Forelimb muscle (tissue), 1 donor: ENCODE results near the gene CCDC150. TPM values are rescaled to one million over a fixed set of nuclear protein-coding genes. Genes with fewer than 3 reads are reported as not detected.
"Not testable (repeated sequence)": the region's sequence is repeated elsewhere in the genome, so short reads cannot be mapped to it uniquely, and the experiment has no call there.

Source experiments
- DNase-seq: peaks from one replicate; pipeline ENCODE4 v3.0.0-alpha.2; 2013; ENCODE audit warnings: low read depth
- polyA plus RNA-seq: library from polyadenylated mRNA; unstranded; fragments of 120-200 nt; gene quantifications from one replicate; pipeline ENCODE4 v1.2.1, GENCODE V29; 2013; ENCODE audit not compliant: insufficient read length

CCDC150 gene
- polyA plus RNA-seq, 1 donor = 5.9 TPM

DNA sequence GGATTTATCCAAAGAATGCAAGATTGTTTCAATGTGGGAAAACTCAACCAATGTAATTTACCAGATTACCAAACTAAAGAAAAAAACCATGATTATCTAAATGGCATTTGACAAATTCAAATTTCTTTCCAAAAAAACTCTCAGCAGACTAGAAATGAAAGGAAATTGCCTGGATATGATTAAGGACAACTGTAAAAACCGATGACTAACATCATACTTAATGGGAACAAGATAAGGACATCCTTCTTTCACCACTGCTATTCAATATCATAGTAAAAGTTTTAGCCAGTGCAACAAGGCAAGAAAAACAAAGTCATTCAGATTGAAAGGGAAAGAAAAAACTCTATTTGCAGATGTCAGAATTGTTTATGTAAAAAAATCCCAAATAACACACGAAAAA is 4.4 kb upstream of the CCDC150 start:
- no peak for DNase-seq

DNA sequence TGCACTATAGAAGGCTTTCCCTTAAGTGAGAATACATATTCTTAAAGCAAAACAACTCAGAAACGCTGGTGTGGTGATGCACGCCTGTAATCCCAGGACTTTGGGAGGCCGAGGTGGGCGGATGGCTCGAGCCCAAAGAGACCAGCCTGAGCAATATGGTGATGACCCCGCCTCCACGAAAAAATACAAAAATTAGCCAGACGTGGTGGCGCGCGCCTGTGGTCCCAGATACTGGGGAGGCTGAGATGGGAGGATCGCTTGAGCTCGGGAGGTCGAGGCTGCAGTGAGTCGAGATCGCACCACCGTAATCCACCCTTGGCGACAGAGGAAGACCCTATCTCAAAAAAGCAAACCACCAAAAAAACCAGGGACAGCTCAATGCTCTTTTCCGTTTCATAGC is 750 bp upstream of the CCDC150 start:
- DNase-seq = no peak

DNA sequence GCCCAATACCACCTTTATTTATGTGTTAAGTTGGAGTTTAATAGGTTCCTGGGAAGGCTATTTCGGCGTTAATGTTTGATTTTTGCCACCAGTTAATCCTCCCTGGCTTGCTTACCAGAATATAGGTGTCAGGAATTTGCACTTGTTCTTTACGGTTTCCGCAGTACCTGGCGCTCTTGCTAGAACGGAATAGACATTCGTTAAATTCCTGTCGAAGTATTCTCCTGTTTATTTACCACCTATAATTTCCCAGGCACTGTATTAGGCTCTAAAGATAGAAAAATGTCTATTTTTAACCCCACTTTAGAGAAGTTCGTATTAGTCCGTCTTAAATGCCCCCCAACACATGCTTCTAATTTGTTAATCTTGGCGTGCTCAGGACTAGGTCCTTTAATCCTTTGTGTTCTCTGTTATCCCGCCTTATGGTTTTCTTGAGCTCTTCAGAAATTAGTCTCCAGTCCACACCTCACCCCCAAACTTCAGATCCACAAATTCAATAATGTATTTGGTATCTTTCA is 575 bp downstream of the CCDC150 start:
- DNase-seq = no peak

DNA sequence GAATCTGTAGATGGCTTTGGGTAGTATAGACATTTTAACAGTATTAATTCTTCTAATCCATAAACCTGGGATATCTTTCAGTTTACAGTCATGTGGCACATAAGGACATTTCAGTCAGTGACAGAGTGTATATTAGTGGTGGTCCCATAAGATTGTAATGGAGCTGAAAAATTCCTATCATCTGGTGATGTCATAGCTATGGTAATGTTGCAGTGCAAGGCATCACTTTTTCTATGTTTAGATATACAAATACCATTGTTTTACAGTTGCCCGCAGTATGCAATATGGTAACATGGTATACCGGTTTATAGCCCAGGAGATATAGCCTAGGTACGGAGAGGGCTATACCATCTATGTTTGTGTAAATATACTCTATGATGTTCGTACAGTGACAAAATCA is 9.7 kb downstream of the CCDC150 start:
- DNase-seq = no peak

DNA sequence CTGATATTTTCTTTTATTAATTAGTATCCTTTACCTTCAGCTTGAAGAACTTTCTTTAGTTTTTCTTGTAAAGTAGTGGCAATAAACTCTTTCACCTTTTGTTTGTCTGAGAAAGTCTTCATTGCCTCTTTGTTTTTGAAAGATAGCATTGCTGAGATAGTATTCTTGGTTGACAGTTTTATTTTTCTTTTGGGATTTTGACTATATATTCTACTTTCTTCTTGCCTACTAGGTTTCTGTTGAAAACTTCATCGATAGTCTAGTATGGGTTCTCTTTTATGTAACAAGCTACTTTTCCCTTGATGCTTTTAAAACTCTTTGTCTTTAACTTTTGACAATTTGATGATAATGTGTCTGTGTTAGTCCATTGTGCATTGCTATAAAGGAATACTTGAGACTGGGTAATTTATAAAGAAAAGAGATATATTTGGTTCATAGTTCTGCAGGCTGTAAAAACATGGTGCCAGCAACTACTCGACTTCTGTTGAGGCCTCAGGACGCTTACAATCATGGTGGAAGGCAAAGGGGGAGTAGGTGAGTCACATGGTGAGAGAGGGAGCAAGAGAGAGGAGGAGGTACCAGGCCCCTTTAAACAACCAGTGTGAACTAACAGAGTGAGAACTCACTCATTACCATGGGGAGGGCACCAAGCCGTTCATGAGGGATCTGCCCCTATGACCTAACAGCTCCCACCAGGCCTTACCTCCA is 12.0 kb downstream of the CCDC150 start:
- no peak for DNase-seq

DNA sequence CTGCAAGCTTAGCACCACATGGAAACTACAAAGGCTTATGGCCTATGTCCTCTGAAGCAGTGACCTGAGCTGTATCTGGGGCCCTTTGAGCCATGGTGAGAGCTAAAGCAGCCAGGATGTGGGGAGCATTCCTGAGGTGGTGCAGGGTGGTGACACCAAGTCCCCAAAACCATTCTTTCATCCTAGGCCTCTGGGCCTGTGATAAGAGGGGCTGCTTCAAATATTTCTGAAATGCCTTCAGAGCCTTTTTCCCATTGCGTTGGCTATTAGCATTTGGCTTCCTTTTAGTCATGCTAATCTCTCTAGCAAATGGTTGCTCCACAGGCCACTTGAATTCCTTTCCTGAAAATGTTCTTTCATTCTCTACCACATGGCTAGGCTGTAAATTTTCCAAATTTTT is 13.4 kb downstream of the CCDC150 start:
- no peak for DNase-seq

DNA sequence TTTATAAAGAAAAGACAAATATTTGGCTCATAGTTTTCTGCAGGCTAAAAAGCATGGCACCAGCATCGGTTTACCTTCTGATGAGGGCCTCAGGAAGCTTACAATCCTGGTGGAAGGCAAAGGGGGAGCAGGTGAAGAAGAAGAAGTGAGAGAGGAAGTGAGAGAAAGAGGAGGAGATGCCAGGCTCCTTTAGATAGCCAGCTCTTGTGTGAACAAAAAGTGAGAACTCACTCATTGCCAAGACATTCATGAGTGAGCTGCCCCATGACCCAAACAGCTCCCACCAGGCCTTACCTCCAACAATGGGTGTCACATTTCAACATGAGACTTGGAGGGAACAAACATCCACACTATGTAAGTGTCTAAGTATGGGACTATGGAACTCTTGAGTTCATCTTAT is 14.3 kb downstream of the CCDC150 start:
- no peak for DNase-seq

DNA sequence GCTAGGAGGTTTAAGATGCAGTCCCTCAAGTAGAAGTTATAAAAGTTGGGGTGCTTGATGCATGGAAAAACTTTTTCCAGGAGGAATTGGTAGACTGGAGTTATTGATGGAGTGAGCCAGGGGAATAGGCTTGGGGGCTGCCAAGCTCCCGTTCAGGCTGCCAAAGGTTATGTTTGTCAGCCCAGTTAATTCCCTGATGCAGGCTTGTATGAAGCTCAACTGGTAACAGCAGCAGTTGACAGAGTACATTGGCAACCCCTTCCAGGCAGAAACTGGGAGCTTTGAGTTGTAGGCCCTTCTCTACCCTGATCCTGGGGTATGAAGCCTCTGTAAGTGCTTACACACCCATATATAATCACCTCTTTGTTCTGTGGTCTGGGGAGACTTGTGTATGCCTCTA is 16.2 kb downstream of the CCDC150 start:
- DNase-seq = no peak

DNA sequence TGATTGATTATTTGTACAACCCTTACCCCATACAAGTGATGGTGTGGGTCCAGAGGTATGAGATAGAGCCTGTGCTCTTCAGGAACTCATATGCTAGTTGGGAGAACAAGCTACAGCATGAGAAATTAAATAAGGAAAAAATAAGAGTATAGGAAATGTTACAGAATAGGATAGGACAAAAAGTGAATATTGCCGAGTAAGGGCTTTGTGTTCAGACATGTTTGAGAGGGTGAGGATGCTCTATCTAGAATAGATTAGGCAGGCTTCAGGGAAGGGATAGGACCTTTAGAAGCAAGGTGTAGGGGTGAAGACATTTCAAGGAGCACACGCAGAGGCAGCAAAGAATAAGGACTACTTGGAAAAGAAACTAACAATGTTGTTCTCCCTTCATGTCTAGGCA is 17.8 kb downstream of the CCDC150 start:
- DNase-seq = no peak

DNA sequence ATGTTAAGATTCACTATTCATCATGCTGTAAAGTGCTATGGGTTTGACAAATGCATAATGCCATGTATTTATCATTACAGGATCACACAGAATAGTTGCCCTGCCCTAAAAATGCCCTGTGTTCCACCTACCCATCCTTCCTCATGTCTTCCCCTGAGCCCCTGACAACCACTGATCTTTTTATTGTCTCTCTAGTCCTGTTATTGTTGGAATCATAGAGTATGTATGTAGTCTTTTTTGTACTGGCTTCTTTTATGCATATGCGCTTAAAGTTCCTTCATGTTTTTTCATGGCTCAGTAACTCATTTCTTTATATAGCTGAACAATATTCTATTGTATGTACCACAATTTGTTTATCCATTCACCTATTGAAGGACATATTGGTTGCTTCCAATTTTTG is 20.3 kb downstream of the CCDC150 start:
- no peak for DNase-seq

DNA sequence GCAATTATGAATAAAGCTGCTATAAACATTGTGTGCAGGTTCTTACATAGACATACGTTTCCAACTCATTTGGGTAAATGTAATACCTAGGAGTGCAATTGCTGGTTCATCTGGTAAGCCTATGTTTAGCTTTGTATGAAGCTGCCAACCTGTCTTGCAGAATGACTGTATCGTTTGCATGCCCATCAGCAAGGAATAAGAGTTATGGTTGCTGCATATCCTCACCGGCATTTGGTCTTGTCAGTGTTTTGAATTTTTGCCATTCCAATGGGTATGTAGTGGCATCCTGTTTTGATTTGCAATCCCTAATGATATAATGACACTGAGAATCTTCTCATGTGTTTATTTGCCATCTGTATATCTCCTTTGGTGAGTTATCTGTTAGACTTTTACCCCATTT is 20.7 kb downstream of the CCDC150 start:
- no peak for DNase-seq

DNA sequence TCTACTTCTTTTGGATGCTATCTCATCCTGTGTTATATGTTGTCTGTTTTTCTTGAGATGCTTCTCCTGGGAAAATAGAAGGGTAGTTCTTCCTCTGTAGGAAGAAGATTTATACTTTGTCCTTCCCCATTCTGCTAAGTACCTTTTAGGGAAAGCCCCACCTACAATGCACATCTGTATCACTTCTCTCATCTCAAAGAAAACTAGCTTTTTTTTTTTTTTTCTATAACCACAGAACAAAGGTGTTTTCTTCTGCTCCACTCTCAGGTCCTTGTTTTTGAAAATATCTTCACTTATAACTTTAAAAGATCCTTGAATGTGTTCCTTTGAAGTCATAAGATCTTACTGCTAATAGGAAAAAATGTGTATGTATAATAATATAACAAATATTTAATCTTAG is 30.8 kb downstream of the CCDC150 start:
- no peak for DNase-seq

DNA sequence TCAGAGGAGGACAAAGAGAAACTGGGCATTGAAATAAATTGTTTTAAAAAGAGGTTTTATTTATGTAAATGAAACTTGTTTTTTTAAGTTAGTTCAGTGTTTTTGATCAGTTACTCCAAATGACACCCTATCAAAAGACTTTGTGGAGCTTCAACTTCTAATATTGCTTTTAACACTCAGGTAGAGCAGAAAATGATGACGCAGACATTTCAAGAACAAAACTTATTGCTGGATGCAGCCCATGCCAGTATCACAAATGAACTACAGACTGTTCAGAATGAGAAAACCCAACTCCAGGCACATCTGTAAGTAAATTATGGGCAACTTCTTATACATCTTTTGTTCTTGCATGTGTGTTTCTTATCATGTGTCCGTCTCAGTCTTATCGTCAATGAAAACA is 36.4 kb downstream of the CCDC150 start:
- DNase-seq = no peak

DNA sequence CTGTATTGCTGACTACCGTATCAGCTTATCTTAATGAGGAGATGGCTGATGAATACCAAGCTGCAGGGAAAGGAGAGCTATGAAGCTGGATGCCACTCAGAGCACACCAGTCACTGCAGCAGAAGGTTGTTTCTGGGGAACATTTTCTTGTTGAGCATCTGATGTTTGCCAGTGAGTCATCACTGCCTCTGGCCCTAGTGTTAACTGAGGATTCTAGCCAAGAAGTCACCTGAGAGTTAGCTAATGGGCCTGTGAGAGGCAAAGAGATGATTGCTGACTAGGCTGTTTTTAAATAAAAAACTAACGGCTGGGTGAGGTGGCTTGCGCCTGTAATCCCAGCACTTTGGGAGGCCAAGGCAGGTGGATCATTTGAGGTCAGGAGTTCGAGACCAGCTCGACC is 37.9 kb downstream of the CCDC150 start:
- DNase-seq = no peak

DNA sequence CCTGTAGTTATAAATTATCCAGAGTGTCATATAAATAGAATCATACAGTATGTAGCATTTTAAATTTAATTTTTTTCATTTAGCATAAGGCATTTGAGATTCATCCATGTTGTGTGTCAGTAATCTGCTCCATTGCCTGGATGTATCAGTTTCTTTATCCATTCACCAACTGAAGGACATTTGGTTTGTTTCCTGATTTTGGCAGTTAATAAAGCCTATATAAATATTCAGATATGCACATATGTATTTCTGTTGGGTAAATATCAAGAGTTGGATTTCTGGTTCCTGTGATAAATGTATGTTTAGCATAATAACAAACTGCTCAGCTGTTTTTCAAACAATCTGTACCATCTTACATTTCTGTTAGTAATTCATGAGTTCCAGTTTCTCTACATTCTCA is 39.9 kb downstream of the CCDC150 start:
- no peak for DNase-seq

DNA sequence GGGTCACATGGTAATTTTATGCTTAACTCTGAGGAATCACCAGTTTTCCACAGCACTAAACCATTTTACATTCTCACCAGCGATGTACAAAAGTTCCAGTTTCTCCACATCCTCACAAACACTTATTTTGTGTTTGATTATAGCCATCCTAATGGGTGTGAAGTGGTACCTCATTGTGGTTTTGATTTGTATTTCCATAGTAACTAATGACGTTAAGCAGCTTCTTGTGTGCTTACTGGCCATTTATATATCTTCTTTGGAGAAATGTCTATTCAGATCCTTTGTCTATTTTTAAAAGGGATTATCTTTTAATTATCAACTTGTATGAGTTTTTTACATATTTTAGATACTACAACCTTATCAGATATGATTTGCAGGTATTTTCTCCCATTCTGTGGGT is 42.0 kb downstream of the CCDC150 start:
- DNase-seq = no peak

DNA sequence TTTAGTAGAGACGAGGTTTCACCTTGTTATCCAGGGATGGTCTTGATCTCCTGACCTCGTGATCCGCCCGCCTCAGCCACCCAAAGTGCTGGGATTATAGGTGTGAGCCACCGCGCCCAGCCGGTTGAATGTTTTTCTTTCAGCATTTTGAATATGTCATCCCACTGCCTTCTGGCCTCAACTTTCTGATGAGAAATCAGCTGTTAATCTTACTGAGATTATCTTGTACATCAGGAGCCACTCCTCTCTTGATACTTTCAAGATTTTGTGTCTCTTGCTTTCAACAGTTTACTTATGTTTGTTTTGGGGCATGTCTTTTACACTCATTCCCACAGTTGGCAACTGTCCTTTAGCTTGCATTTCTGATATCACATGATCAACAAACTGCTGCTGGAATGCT is 46.3 kb downstream of the CCDC150 start:
- no peak for DNase-seq

DNA sequence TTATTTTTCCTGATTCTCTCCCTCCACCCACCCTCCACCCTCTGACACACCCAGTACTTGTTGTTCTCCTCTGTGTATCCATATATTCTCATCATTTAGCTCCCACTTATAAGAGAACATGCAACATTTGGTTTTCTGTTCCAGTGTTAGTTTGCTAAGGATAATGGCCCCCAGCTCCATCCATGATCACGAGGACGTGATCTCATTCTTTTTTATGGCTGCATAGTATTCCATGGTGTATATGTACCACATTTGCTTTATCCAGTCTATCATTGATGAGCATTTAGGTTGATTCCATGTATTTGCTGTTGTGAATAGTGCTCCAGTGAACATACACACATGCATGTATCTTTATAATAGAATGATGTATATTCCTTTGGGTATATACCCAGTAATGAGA is 47.2 kb downstream of the CCDC150 start:
- not testable (repeated sequence) for DNase-seq

DNA sequence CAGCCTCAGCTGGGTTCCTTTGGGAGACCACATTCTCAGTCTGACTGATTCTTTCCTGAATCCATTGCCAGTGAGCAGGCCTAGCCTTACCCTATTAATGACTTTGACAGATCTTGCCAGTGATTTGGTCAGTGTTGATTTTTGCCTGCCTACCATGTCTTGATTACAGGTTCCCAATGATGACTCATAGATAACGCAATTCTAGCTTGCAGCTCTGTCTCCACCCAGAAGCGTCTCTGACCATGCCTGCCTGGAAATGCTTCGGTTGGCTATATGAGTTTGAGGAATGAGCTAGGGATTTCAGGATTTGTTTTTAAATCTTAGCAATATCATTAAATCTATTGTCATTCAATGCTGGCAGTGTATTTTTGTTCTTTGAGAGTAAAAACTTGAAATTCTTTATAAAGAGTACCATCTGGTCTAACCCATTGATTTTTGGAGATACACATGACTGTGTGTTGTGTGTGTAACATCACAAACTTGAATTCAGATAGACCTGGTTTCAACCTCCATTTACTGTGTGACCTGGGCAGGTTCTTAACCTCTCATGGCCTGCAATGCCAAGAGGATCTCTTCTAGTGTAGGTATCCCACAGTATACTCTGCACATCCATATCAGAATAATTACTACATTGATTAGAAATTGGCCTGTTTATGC is 57.0 kb downstream of the CCDC150 start:
- DNase-seq = no peak

DNA sequence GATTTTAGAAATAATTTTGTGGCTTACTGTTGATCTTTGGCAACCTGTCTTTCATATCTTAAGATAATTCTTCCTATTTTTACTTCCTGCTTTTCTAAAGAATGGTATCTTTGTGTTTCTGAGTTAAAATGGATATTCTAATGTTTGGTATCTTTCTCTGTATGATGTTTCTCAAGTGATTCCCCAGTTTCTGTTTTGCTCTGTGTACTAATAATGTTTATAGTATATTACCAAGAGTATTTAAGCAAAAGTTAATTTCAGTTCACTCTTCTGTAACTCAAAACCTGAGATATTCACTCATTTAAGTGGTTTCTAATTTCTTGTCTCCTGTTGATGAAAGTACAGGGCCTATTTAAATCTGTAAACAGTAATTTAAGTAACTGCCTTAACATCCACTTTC is 58.3 kb downstream of the CCDC150 start:
- no peak for DNase-seq

DNA sequence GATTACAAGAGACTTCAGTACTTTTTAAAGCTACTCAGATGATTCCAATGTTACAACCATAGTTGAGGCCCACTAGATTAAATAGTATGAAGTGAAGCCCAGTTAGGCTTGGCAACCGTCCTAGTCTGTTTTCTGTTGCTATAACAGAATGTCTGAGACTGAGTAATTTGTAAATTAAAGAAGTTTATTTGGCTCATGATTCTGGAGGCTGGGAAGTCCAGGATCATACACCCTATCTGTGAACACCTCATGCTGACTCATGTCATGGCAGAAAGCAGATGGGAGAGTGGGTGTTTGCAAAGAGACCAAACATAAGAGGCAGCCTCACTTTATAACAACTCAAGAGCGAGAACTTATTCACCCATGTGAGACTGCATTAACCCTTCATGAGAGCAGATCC is 63.1 kb downstream of the CCDC150 start:
- DNase-seq = no peak

DNA sequence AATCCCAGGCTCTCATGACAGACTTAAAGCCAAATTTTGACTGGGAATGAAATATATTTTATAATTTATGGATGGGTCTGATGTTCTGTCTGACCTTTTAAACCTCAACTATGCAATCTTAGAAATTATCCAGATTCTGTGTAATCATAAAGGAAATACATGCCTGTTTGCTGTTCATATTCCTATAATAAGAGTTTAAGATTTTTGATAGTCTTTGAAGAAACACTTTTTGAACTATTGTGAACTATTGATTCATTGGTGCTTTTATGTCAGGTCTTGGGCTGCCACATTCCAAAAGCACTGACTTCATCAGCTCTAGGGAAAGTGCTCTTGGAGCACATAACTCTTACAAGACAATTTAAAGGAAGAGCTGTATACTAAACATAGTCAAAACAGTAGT is 64.2 kb downstream of the CCDC150 start:
- no peak for DNase-seq

DNA sequence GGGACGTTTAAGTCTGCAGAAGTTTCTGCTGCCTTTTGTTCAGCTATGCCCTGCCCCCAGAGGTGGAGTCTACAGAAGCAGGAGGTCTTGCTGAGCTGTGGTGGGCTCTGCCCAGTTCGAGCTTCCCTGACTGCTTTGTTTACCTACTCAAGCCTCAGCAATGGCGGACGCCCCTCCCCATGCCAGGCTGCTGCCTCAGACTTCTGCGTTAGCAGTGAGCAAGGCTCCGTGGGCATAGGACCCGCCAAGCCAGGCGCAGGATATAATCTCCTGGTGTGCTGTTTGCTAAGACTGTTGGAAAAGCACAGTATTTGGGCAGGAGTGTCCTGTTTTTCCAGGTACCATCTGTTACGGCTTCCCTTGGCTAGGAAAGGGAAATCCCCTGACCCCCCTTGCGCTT is 70.5 kb downstream of the CCDC150 start:
- DNase-seq = not testable (repeated sequence)

DNA sequence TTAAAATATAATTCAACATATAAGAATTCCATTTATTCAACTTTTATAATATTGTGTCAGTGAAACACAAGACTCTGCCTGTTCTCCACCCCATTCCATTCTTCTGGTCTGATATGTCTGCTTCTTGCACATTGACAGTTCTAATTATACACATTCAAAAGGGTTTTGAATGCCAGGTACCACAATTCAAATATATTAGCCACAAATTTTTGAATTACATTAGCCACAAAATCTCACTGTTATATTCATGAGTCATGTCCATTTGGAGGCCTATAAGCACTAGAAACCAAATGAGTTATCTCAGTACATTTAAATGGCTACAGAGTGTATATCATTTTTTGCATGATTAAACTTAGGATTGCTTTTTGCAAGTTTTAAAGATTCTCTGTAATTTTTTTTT is 72.1 kb downstream of the CCDC150 start:
- DNase-seq = no peak
